HG02763 (cell line): Measurements from ENCODE around the gene DENND1A.

Source experiments
- ATAC-seq: cut with Tn5 transposase; IDR thresholded peaks from one replicate; pipeline ENCODE4 v1.9.1; 2021; ENCODE audit warnings: mild to moderate bottlenecking, moderate library complexity; ENCODE audit not compliant: unreplicated experiment

The DENND1A gene

DNA sequence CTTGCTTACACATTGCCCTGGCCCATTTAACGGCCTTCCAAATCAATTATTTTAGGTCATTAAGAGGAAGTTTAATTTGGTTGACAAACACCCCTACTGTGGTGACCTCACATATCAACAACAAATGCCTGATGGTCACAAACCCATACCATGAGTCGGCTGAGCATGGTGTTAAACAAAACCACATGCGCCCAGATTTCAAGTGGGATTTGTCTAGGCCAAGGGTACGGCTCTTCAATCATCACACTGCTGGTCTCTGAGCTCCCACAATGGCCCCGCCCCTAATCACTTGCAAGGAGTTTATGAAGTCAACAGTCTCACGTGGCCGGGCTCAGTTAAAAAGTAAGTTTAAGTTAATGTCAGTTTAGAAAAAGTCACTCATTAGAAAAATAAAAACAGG is 330.1 kb downstream of the DENND1A start:
- no peak for ATAC-seq

DNA sequence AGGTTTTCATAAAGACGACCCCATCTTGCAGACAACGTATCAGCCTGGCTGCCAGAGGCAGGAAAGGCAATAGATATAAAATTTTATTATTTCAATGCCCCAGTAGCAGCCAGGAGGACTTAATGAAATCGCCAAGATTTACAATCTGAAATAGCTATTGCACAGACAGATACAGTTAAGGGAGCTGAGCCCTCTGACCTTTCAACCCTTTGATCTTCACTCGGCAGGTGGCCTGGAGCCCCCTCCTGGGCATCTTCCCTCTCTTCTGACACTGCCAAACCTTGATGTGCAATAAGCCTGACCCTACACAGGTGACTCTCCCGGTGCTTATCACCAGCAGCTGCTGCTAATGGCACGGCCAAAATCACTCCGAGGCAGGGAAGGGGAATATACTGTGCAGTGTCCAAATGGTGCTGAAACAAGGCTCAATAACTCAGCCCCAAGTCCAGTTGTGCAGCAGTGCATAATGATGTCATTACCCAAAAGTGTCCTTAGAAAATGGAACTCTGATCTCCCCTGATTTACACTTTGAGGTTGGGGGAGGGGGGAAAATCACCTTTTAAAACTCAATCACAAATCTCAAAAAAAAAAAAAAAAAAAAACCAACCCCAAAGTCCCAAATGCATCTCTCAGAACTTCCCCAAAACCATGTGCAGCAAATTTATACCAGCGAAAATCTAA is 331.9 kb downstream of the DENND1A start:
- no peak for ATAC-seq

DNA sequence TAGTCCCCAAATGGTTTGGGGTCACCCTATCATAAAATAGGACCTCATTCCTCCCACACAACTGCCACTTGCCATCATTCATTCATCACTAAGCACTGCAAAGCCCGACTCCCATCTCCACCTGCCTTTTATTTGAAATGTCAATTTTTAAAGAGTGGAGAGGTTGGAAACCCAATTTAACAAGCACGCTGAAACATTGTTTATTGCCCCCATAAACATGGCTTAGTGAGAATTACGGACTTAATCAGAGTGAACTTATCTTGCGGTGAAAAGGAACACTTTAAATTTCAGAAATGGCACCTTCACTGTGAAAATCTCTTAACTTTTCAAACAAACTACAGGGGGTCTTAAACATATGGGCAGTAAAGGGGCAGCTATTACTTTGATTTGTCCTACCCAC is 332.9 kb downstream of the DENND1A start:
- no peak for ATAC-seq

DNA sequence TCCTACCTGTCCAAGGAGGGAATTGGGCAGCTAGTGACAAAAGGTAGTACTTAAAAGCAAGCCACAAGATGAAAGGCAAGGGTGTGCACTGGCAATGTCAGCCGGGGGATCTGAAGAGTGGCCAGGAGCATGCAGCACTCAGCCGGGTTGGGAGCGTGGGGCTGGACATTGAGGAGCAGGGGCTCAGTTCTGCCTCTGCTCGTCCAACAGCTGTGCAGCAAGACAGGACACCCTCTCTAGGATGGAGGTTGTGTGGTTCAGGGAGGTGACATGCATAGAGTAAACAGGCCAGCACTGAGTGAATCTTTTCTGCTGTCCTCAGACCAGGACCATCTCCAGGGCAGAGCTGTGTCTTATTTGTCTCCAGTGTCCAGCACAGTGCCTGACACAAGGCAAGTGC is 338.6 kb downstream of the DENND1A start:
- ATAC-seq, result no peak

DNA sequence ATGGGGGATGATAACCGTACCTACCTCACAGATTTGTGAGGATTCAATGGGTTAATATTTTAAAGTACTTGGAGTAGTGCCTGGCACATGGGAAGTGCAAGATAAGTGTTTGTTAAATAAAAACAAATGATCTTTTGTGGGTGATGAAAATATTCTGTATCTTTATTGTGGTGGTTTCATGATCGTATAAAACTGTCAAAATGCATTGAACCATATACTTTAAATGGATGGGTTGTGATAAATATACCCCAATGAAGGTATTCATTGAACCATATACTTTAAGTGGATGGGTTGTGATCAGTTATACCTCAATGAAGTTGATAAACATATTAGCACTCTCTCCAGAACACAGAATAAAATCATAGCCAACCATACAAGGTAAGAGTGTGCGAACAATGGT is 339.4 kb downstream of the DENND1A start:
- no peak for ATAC-seq

DNA sequence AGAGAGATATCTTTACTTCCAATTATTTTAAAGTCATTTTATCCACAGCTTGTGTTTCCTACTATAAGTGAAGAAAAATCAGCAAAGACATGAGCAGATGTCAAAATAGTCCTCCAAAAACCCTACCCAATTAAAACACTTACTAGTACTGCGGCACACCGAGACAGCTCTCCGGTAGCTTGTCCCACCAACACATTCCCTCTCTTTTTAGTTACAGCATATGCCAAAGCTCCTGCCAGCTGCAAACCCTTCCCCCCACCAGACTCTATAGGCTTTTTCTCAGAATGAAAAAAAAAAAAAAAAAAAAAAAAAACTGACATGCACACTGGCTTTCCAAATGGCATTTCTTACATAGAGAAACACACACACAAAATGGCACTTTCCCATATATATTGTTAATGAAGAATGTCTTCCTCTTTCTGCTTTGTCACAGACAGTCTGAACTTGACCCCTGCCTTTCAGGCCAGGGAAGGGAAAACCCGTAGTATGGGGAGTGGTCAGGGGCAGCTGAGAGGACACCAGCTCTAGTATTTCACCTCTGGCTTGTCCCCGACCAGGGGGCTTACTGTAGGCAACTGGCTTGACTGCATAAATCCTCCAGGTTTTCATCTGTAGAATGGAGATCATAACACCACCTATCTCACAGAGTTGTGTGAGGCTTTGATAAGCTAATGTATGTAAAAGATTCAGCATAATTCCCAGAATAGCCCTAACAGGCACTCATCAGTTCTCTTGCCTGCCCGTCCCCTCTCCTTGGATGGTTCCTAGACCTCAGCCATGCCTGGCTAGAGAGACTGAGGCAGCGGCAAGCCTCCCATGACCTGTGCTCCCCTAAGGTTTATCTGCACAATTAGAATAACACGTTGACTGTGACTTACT is 340.3 kb downstream of the DENND1A start:
- no peak for ATAC-seq

DNA sequence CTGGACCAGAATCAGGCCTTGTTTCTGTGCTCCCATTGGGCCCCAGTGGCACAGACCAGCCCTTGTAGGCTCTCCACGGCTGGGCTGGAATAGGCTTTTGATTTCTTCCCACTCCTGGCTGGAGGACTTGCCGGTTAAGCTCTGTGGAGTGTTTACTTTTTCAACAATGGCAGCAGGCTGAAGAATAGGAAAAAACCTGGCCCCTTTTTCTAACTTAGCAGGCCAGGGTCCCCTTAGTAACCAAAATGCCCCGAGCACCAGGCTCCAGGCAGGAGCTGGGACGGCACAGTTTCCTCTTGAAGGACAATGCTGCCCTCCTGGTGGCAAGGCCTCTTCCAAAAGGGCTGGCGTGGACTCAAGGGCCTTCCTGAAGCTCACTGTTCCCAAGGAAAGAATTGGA is 343.7 kb downstream of the DENND1A start:
- no peak for ATAC-seq

DNA sequence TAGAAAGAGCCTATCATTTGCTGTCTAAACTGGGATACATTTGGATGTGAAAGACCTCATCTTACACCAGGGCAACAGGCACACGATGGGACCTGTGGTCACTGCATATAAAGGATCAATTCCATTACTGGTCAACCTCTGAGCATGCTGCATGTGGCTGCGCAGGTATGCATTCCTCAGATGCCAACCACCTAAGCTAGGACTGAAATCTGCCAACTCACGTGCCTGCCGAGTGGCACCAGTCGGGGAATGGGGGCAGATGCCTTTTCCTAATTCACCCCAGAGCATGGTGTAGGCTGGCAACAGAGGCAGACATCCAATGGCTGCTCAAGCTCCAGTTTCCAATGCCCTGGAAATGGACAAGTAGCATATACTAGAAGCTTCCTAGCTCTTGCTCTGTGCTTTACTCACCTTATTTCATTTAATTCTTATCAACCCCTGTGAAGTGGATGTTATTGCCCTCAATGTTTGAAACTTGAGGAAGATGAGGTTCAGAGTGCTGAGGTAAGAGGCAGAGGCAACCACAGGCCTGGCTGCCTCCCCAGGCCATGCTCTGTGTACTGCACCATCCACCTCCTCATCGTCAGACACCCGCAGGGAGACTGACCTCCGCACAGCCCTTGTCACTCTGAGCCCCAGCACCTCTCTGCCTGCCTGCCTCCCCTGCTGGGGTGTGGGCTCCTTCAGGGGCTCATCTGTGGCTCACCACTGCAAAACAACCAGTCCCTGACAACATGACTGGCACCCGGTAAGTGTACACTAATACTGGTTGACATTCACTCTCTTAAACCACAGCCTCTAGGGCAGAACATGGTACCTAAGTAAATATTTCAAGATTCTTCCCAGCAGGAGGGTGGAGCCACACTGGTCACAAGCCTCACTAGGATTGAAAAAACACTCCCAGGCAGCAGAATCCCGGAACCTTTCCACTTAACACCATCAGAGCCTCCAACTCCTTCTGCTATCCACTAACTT is 345.4 kb downstream of the DENND1A start:
- no peak for ATAC-seq

DNA sequence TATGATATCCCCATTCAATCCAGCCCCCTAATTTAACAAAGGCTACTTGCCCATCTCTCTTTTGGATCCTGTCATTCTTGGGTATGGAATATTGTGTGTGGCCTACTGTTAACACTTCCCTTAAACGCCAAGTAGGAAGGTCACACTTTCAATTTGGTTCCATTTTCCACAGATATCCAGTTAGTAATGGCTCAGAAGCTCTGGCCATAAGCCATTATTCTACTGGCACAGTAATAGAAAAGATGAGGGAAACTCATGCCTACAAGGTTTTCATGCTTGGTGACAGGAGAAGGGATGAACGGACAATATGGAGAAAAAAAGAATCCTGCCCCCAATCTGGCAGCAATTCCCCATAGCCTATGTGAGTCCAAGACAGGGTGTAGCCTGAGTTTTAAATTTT is 346.3 kb downstream of the DENND1A start:
- no peak for ATAC-seq

DNA sequence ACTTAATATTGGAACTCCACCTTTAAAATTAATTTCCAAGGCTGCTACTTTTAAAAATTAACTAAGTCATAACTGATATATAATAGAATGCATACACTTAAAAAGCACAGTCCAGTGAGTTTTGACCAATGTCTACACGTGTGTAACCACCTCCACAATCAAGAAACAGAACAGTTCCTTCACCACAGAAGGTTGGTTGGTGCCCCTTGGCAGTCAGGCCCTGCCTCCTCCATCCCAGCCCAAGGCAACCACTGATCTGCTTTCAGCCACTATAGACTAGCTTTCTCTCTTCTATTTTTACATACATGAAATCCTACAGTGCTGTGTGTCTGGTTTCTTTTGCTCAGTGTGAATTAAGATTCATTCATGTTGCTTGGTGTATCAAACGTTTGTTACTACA is 358.7 kb downstream of the DENND1A start:
- no peak for ATAC-seq

DNA sequence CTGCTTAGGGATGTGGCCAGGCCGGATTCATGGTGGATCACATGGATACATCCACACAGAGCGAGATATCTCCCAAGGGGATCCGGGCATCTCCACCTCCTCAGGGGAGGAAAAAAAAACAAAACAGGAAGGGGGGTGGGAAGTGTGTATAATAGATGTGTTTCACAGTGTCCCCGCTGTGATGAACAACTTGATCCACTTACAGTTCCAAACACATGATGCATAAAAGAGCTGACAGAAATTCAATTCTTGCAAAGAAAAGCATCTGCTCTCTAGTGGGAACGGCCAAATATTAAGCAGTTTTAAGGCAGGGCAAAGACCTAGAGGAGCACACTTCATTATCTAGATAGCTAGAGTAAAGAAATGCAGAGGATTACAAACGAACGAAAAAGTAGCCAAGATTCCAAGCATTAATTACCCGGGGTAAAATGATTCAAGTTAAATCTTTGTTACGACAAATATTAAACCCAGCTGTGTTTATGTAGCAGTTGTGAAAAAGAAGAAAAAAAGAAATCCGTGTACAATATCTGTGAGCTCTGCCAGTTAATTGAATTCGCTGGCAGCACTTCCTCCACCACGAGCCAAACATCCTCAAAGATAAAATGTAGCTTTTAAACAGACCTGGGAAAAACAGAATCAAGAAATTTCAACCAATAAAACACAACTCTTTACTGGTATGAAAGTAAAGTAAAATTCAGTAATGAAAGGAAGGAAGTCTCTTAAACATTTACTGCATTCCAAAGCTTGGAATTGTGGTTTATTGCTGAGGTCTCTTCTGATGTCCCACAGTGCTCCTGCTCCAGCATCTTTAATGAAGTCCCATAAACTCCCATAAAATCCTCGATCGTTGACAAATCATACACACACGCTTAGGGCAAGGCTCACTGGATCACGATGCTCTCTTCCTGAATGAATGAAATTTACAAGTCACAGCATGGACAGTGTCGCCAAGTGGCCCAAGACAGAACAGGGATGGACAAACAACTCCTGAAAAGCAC is 360.9 kb downstream of the DENND1A start:
- ATAC-seq, result no peak

DNA sequence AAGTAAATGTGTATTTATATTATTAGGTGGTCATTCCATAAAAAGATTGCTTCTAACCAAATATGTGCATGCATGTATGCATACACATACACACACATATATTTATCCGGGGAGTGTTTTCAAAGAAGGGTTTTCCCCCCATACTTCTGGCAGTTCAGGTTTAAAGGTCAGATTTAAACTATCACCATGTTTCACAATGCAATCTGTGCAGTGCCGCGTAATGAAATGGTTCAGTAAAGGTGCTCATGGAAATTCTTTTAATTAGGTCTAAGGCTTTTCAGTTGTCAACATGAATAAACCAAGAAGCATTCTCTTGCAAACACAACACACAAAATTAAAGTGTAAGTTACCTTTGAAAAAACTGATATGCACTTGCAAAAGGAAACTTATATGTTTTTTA is 362.9 kb downstream of the DENND1A start:
- ATAC-seq, result no peak

DNA sequence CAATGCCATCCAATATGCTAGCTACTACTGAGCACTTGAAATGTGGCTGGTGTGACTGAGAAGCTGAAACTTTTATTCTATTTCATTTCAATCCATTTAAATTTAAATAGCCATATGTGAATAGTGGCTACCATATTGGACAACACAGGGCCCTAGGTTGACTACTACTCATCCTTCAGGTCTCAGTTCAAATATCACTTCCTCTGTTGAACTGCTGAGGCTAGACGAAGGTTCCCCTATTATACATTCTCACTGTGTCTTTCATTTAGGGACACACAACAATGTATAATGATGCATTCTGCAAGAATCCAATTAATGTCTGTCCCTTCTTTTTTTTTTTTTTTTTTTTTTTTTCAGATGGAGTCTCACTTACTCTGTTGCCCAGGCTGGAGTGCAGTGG is 365.3 kb downstream of the DENND1A start:
- no peak for ATAC-seq

DNA sequence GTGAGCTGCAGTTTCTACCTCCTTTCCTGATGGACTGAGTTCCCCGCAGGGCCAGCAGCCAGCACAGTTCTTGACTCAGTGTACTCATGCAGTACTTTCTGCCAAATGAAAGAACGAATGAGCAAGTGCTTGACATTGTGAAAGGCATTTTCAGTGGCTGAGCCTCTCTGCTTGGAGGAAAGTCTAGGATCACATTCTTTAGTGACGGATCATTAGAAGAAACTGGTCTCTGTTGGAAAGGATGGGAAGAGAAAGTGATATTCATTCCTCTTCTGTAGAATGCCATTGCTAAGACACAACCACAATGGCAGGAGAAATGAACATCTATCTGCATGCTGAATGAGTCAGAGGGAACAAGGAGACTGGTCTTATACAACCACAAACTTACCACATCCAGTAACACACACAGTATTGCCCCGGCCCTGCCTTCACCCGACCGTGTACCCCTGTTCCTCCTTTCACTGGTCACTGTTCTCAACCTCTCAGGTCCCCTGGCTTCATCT is 367.0 kb downstream of the DENND1A start:
- no peak for ATAC-seq

DNA sequence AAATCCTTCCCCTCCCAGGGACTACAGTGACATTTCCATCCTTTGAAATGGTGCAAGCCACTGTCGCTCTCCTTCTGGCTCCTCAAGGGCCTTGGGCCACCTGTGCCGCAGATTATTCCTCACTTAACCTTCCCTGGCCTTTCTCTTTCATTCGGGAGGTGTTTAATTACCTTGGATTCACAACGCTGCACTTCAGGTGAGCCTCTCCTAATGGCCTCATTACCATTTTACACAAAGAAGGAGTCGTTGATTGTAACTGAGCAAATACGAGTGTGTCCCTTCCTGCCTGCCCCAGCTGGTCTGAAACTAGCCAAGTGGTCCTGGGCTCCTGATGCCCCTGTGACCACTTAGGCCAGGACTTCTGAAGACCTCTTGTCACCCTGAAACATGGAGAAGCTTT is 368.9 kb downstream of the DENND1A start:
- no peak for ATAC-seq

DNA sequence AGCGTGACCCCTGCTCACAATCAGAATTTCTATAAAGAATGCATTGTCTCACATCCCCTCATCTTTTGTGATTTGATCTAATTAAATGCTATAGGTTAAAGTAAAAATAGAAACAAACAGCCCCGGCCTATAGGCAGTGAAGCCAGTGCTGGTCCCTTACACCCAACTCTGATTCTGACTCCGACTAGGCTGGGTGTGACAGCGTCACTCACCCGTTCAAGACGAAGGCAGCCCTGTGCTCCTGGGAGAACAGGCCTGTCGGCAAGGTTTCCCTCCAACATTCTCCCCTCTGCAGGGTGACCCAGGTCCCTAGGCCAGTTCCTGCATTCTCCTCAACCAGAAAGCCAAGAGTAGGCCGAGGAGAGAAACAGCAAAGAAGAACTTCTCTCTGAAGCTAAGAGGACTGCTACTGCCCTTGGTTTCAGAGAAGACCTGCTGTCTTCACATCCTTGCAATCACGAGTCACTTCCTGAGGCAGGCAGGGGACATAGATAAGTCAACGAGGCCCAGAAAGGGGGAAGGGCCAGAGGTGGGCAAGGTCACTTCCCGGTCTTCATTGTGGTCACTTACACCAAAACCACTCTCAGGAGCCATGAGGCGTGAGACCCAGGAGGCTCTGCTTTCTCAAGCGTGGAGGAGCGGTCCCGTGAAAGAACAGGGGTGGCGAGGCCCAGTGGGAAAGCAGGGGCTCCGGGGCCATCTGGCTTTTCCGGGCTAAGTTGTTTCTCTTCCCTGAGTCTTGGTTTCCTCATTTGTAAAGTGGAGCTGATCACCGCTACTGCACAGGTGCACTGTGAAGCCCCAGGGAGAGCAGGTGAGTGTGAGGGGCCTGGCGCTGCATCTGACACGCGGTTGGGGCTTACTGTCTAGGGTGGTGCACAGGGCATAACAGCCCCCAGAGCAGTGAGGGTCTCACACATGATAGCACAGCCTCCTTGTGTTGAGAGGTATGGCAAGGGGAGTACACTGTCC is 373.2 kb downstream of the DENND1A start:
- ATAC-seq, result no peak

DNA sequence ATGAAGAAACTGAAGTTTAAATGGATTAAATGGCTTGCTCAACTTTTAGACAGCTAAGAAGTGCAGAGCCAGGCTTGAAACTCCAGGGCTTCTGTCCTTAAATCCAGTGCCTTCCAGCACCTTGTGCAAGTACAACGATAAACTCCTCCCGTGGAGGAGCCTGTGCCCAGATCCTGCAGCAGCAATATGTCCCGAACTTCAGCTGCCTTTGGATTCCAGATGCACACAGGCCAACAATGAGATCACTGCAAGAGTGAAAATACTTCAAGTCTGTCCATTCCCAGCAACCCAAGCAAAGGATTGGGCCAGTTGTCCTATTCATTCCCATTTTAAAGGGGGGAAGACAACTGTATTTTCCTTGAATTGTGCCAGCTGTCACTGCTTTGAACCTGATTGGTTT is 374.3 kb downstream of the DENND1A start:
- no peak for ATAC-seq

DNA sequence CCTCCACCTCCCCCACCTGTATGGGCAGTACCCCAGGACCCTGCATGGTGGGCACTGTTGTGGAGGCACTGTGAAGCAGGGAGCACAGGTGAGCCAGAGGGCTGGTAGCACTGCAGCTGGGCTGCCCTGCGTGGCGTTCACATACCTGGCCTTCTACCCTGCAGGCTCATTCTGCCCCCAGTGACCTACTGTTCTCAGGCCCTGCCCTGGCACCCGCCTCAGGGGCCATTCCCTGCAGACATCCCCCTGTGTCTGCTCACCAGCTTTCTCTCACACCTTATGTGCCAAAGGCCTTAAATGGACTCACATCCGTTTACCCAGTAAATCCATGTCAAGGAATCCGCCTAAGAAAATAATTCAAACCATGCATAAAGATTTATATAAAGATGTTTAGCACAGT is 377.4 kb downstream of the DENND1A start:
- no peak for ATAC-seq

DNA sequence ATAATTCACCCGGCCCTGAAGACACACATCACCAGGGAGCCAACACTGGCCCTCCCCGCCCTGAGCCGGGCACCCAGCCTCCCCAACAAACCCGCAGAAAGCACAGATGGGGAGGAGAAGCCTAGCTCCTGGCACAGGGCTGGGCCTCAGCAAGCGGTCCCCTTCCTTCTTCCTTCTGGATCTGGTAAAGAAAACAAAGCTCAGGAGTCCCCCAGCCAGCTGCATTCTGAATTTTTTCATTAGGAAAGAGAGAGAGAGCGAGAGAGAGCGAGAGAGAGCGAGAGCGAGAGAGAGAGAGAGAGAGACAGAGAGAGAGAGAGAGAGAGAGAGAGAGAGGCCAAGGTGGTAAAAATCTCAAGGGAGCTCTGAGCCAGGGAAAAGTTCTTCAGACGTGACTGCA is 378.2 kb downstream of the DENND1A start:
- no peak for ATAC-seq
